HCEC 1CT (cell line): ENCODE data around the gene HOXA10.
A peak's percentile ranks its signal among the peaks of the same experiment; 100 is the strongest.

Source experiments
- DNase-seq: peaks from one replicate; pipeline ENCODE4 v3.0.0-alpha.2; 2017

The HOXA10 gene

DNA sequence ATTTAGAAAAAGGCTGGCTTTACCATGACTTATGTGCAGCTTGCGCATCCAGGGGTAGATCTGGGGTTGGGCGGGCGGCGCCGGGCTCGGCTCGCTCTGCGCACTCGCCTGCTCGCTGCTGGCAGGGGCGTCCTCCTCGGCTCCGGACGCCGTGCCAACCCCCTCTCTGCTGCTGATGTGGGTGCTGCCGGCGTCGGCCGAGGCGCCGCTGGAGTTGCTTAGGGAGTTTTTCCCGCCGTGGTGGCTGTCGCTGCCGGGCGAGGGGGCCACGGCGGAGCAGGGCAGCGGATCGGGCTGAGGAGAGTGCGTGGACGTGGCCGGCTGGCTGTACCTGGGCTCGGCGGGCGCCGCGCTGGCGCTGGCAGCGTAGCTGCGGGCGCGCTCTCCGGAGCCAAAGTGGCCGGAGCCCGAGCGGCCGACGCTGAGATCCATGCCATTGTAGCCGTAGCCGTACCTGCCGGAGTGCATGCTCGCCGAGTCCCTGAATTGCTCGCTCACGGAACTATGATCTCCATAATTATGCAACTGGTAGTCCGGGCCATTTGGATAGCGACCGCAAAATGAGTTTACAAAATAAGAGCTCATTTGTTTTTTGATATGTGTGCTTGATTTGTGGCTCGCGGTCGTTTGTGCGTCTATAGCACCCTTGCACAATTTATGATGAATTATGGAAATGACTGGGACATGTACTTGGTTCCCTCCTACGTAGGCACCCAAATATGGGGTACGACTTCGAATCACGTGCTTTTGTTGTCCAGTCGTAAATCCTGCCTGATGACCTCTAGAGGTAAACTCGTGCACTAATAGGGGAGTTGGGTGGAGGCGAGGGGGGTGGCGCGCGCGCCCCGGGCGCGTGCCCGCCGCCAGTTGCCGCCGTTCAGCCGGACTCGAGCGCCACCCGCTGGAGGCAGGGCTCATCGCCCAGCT, 30.8 kb downstream of the HOXA10 start, which contains the start of gene HOXA5:
HOXA5 (minus strand) TSS at position 659 of the 927 bp plus-strand sequence; CDS start at position 585, 74 bp downstream.
- DNase-seq, result peak; percentile 99

DNA sequence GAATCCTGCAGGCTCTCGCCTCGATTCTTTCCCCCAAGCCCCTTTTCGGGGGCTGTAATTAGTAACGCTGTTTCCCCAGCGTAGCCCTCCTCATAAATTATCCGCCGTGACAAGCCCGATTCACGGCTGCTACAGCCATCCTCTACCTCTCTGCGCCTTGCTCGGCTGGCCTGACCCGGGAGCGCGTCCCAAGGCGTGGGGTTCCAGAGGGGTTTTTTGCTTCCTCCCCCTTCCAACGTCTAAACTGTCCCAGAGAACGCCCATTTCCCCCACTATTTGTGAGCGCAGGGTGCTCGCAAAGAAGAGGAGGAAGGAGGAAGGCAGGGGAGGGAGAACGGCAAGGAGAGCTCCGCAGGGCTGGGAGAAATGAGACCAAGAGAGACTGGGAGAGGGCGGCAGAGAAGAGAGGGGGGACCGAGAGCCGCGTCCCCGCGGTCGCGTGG, 31.5 kb downstream of the HOXA10 start:
- DNase-seq, result no peak

DNA sequence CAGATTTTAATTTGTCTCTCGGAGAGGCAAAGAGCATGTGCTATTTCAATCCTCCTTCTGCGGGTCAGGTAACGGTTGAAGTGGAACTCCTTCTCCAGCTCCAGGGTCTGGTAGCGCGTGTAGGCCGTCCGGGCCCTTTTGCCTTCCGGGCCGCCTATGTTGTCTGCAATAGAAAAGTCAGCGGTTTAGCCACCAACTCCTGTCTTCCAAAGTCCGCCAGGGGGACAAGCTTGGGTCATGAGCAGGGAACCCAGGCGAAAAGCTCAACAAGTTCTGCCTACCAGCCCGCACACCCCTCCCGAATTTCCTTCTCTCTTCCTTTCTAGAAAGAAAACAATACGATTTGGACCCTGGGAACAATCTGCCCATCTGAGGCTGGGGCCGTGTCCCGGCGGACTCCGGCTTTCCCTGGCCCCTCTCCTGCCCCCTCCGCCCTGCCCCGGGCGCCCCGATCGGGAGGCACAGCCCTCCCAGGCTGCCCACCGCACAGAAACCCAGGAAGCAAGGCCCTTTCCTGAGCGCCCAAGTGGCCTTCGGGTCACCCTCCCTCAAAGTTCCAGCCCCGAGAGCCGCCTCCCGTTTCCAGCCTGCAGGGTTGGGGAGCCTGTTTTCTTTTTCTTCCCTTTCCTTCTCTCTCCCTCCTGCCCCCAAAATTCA, 32.1 kb downstream of the HOXA10 start:
- peak; percentile 61 for DNase-seq

GRCh38 chr7:27141137-27141922, 32.8 kb downstream of the HOXA10 start:
- DNase-seq, result no peak

DNA sequence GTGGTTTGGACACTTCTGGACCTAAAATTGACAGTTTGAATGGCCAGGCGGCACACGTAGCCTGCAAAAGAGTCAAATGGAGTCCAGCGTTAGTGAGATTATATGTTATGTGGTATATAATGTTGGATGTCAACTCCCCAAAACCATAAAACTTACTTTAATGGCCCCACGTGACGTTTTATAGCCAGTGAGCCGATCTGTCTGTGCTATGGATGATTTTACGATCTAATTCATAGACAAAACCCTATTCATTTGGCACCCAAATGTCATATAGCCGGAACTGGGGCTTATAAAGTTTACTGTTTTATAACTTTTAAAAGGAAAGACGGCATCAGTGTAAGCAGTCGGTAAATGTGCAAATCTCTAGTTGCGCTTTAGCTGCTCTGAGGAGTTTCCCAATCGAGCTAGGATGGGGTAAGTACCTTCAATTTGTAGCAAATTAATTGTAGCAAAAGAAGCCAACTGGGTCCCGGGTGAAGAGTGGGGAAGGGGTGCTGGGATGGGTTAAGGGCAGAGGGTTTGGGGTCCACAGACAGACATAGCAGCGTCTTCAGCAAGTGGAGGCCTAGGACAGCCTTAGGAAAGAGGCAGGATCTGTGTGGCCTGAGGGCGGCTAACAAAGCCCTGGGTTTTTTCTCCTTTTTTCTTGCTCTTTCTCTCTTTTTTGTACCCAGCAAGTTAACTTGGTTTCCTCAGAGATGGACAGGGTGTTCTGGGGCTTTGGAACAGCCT, 33.8 kb downstream of the HOXA10 start:
- no peak for DNase-seq

- DNase-seq, result no peak
Measured at GRCh38 chr7:27139334-27140125, 34.6 kb downstream of the HOXA10 start.

- DNase-seq, result no peak
Measured at GRCh38 chr7:27138985-27139333, 35.2 kb downstream of the HOXA10 start.

GRCh38 chr7:27138472-27138871, 35.6 kb downstream of the HOXA10 start:
- no peak for DNase-seq

DNA sequence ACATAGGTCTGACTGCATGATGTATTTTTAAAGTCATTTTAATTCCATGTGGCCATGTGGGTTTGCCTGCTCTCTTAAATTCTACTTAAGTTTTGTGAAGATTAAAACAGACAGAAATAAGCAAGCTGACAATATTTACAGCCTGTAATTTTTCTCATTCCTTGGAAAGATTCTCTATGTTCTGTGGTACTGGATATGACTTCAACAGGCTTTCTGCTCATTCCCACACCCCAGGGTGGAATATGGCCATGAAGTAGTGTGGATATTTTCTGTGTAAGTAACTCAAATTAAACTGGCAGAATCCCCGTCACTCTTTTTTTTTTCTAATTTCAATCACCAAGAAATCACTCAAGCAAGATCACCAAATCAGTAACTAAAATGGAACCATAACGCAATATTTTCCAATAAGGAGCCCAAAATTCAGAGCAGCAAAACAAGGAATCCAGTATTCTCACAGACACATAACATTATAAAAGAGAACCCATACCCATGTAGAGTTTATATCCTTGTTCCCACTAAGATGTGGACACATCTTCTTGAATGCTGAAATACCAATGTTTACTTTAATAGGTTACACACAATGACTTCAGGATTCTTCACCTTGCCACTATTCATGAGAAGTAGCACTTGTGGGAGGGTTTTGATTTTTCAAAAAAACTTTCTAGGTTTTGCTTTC, 36.3 kb downstream of the HOXA10 start:
- DNase-seq, result no peak

GRCh38 chr7:27134392-27134791, 39.7 kb downstream of the HOXA10 start:
- DNase-seq, result peak; percentile 91

DNA sequence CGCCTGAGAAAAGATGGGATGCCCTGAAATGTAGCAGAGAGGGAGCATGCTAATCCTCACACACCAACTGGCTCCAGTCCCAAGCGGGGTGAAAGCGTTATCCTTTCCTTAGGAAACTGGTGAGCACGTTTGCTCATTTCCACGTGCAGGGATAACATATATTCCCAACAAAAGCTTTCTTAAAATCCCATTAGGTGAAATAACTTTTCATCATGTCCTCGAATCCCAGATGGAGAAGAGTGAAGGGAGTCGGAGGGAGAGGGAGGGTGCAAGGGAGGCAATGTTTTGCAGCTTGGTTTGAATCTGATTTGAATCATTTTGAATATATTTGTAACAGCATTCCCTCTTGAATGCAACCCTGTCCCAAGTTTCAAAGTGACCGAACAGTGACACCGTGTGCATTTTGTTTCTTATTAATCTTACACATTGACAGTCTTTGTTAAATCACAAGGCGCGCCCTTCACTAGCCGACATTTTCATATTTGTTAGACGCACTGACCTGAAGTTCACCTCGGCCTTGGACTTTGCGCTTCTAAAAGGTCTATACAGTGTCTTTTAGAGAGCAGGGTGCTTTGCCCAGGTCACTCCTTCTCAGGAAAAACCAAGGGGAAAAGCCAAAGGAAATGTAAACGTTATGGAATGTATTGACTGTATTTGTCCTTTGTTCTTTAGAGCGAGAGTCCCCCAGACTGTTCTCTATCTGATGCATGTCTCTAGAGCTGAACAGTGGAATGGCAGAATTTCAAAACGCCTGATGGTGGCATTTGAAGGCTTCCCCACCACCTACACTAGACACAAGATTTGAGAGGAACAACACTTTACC, 40.5 kb downstream of the HOXA10 start:
- DNase-seq, result no peak

- DNase-seq, result no peak
Measured at GRCh38 chr7:27132978-27133377, 41.1 kb downstream of the HOXA10 start.

DNA sequence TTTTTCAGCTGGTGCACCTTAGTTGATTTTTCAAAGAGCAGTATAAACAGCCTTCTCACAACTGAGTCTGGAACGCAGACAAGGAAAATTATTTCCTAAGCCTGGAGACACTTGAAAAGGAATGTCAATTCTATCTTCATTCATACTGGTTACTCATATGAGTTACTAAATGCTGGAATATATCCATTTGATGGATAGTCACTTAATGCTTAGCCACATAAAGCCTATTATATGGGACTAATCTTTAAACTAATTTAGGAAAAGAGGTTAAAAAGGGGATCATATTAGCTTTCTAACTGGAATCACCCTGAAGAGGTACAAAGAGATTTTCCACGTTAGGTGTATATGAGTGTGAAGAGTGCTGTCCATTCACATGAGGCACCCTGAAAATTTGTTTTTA, 41.9 kb downstream of the HOXA10 start:
- DNase-seq, result no peak

DNA sequence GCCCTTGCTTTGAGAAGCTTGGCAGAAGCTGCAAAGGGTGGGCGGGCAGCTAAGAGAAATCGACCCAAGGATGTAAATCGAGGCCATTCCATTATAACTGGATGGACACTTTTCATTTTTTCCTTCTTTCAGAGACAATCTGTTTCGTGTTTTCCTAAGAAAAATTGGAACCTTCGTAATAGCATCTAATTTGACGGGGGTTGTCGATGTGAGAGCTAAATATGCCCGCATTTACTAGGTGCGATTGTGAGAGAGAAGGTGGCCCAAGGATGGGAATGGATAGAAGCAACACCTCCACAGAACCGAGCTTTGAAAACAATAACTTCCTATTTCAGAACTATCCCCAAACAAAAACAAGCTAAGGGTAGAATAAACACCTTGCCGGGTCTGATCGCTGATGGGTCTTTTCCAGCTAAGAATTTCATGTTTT, 42.7 kb downstream of the HOXA10 start:
- DNase-seq, result no peak

GRCh38 chr7:27130540-27131389, 43.4 kb downstream of the HOXA10 start, which contains the start of gene HOXA4:
Gene HOXA4, minus strand, starts transcription at chr7:27130757. Its CDS starts 24 bp downstream, at chr7:27130733.
- DNase-seq, result peak; percentile 90

- peak; percentile 51 for DNase-seq
Measured at GRCh38 chr7:27129729-27130539, 44.2 kb downstream of the HOXA10 start.

- DNase-seq, result no peak
Measured at GRCh38 chr7:27128776-27129728, 45.1 kb downstream of the HOXA10 start.
